GM21423 (cell line): Measurements from ENCODE around the gene SWAP70.
"Not testable (repeated sequence)": the region's sequence is repeated elsewhere in the genome, so short reads cannot be mapped to it uniquely, and the experiment has no call there.

Source experiments
- ATAC-seq: cut with Tn5 transposase; IDR thresholded peaks from one replicate; pipeline ENCODE4 v1.9.1; 2021; ENCODE audit warnings: mild to moderate bottlenecking, moderate library complexity; ENCODE audit not compliant: unreplicated experiment

SWAP70 gene

DNA sequence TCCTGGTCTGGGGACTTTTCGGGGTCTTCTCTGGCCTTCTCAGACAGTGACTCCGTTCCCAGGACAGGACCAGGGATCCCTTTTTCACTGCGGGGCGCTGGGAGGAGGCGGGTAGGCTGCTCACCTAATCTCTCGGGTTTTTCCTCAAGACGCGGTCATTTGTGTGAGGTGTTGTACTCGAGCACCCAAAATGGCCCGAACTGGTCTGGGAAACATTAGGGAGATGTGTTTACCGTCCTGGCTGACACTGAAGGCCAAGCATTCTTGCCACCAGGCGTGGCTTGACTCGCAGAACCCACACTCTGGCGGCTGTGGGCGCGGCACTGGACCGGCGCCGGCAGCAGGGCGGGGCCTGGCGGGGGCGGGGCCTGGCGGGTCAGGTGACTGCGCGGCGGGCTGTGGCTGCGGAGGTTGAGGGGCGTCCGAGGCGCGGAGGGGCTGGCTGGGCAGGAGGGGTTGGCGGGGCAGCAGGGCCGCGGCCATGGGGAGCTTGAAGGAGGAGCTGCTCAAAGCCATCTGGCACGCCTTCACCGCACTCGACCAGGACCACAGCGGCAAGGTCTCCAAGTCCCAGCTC lies at the start of gene SWAP70:
Gene SWAP70, plus strand, starts transcription at position 379 of the 577 bp plus-strand sequence. Its CDS starts 103 bp downstream, at position 482.
- peak; percentile 86 for ATAC-seq

DNA sequence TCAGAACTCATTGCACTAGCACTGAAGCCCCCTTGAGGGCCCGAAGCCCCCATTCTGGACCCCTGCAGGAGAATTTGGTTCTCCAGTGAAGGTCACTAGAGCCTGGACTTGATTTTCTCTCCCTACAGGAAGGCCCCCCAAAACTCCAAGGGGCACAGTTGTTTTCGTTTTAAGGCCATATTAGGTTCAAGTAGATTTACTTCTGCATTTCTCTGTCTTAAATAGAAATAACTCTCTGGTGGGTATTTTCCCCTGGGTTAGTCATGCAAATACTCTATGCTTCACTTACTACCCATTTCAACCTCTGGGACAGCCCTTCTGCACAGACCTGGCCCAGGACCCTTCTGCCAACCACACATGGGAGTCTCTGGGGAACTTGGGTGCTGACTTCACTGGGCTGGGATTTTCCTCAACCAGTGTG lies 48.8 kb upstream of the SWAP70 start:
- ATAC-seq, result peak; percentile 57

DNA sequence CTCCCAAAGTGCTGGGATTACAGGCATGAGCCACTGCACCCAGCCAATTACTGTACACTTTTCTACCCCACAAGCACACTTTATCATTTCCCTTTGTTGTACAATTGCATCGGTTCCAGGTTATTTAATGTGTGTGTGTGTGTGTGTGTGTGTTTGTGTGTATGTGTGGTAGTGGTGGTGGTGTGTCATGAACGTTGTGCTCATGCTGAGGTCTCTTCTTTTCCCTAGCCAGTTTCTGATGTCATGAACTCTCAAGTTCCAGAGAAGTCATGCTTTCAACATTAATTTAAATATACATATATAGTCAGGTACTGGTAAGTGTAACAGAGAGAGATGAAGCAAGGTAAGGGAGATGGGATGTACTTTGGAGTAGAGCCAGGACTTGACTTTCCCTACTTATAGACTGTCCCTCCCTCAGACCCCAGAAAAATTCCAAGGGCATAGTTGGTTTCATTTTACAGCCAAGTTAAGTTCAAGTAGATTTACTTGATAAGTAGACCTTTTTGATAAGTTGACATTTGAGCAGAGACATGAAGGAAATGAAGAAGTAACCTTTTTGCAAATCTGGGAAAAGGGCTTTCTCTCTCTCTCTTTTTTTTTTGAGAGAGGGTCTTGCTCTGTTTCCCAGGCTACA lies 47.7 kb upstream of the SWAP70 start:
- ATAC-seq, result no peak

DNA sequence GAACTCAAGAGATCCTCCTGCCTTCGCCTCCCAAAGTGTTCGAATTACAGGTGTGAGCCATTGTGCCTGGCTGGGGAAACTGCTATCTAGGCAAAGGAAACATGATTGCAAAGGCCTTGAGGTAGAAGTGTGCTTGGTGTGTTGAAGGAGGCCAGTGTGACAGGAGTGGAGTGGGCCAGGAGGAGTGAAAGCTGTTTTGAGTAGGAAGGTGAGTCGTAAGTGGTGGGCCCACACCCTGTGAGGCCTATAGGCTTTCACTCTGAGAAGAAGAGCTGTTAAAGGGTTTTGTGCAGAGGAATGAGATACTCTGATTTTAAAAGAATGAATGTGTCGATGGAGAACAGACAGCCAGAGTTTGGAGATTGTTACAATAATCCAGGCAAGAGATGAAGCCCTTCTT lies 47.0 kb upstream of the SWAP70 start:
- ATAC-seq, result no peak

- no peak for ATAC-seq
Observed at GRCh38 chr11:9617940-9618339, 45.9 kb upstream of the SWAP70 start.

DNA sequence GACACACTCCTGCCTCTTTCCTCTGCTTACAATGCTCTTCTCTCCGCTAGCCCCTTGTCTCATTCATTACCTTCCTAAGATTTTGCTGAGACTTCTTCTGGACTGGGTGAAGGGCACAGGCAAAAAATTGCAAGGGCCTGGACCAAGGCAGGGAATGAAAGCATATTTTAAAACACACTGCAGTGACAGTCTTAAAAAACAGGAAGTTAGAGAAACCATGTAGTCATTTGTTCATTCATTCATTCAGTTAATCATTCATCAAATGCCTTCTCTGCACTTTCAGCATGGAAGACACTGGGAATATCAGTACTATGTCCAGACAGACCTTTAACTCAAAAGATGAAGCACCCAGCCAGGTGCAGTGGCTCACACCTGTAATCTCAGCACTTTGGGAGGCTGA lies 44.9 kb upstream of the SWAP70 start:
- no peak for ATAC-seq

GRCh38 chr11:9619971-9620370 lies 43.9 kb upstream of the SWAP70 start:
- no peak for ATAC-seq

- not testable (repeated sequence) for ATAC-seq
Observed at GRCh38 chr11:9622353-9622752, 41.5 kb upstream of the SWAP70 start.

GRCh38 chr11:9623053-9623452 lies 40.8 kb upstream of the SWAP70 start:
- ATAC-seq, result not testable (repeated sequence)

- no peak for ATAC-seq
Observed at GRCh38 chr11:9624448-9624847, 39.4 kb upstream of the SWAP70 start.

GRCh38 chr11:9625162-9625561 lies 38.7 kb upstream of the SWAP70 start:
- ATAC-seq, result no peak

GRCh38 chr11:9625728-9626127 lies 38.1 kb upstream of the SWAP70 start:
- ATAC-seq, result no peak

DNA sequence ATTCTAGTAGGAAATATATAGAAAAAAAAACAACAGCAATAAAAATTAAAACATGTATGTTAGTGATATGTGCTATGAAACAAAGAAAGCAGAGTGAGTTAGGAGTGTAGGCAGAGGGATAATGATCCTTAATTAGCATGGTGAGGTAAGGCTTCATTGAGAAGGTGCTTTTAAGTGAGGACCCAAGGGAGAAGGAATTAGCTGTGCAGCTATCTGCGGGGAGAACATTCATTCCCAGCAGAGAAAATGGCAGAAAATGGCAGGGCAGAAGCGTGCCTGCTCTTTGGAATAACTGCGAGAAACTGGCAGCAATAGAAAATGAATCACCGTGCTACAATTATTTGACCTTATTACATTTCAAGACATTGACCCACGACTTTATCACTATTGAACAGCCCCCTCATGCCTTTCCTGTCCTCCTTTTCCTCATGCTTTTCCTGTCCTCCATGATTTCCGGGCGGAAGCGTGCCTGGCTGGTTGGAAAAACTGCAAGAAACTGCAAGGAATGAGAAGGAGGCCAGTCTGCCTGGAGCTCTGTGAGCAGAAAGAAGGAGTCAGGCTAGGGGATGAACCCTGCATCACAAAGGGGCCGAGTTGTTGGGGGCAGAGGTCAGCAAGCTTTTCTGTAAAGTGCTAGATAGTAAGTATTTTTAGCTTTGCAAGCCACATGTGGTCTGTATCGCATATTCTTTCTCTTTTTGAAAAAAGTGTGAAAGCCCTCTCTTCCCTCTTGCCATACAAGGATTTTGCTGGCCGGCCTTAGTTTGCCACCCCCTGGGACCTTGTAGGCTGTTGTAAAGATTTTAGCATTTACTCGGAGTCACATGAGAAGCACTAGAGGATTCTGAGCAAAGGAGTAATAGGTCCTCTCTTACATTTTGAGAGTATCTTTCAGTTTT lies 37.1 kb upstream of the SWAP70 start:
- no peak for ATAC-seq

GRCh38 chr11:9629064-9629463 lies 34.8 kb upstream of the SWAP70 start:
- ATAC-seq, result no peak

DNA sequence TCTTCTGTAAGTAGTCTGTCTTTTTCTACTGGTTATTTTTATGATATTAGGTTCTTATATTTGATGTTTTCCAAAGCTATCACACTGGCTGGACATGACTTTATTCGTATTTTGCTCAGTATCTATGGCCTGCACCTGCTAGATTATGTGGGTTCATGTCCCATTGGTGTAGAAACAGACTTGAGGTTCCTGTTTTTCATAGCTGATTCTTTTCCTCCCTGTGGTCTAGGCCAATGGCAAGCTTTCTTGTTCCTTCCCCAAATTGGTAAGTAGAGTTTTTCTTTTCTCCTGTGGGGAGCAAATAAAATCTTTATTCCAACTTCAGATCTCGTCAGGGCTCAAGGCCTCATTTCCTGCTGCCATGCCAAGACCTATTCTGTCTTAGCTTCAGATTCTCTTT lies 30.2 kb upstream of the SWAP70 start:
- no peak for ATAC-seq

- no peak for ATAC-seq
Observed at GRCh38 chr11:9636691-9637090, 27.2 kb upstream of the SWAP70 start.

- ATAC-seq, result no peak
Observed at GRCh38 chr11:9639099-9639498, 24.8 kb upstream of the SWAP70 start.

GRCh38 chr11:9639985-9640384 lies 23.9 kb upstream of the SWAP70 start:
- ATAC-seq, result no peak

- no peak for ATAC-seq
Observed at GRCh38 chr11:9642894-9643293, 21.0 kb upstream of the SWAP70 start.

DNA sequence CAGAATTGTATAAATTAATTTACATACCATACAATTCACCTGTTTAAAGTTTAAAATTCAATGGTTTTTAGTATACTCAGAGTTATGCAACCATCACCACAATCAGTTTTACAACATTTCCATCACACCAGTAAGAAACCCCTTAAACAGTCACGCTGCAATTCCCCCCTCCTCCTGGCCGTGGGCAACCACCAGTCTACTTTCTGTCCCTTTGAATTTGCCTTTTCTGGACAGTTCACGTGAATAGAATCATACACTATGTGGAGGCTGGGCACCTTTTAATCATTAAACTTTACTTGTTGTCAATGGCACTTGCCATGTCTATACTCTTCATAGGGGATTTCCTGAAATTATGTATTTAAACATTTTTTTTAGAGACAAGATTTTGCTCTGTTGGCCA lies 20.1 kb upstream of the SWAP70 start:
- peak; percentile 81 for ATAC-seq

- ATAC-seq, result no peak
Observed at GRCh38 chr11:9645881-9646280, 18.0 kb upstream of the SWAP70 start.

- ATAC-seq, result no peak
Observed at GRCh38 chr11:9646324-9646723, 17.6 kb upstream of the SWAP70 start.
